Adrenal gland (tissue), 12 donors: ENCODE results near the gene PFDN5. TPM values are rescaled to one million over a fixed set of nuclear protein-coding genes. Genes with fewer than 3 reads are reported as not detected.
A peak's percentile ranks its signal among the peaks of the same experiment; 100 is the strongest.

Experiments
- DNase-seq, 7 donors: peaks; one replicate each; pipeline ENCODE4 v3.0.0-alpha.2; 2019 to 2020
- H3K27ac ChIP-seq, 5 donors: fragments of 200-600 bp; sonication (generic) in 4 of 5; 1 replicate in 3 of 5; 2 replicates in 2 of 5; pipeline versions ENCODE4 v1.5.1 to v1.8.0; 2016 to 2020; ENCODE audit warnings: mild to moderate bottlenecking in 1 of 5
- H3K27me3 ChIP-seq: fragments of 200-600 bp; 2 replicates; pipeline ENCODE4 v1.8.0; 2021
- H3K36me3 ChIP-seq, 2 donors: fragments of 200-600 bp; replicated peaks in 1 of 2; 1 replicate in 1 of 2; 2 replicates in 1 of 2; pipeline versions ENCODE4 v1.5.1 to v1.8.0; 2018 to 2022
- H3K4me1 ChIP-seq, 2 donors: fragments of 200-600 bp; replicated peaks in 1 of 2; 1 replicate in 1 of 2; 2 replicates in 1 of 2; pipeline versions ENCODE4 v1.5.1 to v1.8.0; 2018 to 2021
- H3K4me3 ChIP-seq, 4 donors: fragments of 200-600 bp; sonication (generic) in 3 of 4; one replicate each; pipeline ENCODE4 v1.5.1; 2016 to 2018
- H3K9me3 ChIP-seq, 3 donors: fragments of 200-600 bp; sonication (generic) in 1 of 3; replicated peaks in 1 of 3; 1 replicate in 2 of 3; 2 replicates in 1 of 3; pipeline versions ENCODE4 v1.5.1 to v1.8.0; 2016 to 2021
- CTCF ChIP-seq, 6 experiments: fragments of 450-650 bp in 4 of 6; fragments of 200-600 bp in 2 of 6; sonication (generic) in 1 of 6; IDR thresholded peaks; 1 replicate in 5 of 6; 2 replicates in 1 of 6; pipeline versions ENCODE4 v1.5.1 to v1.8.0; 2016 to 2021; ENCODE audit warnings: antibody characterized with exemption in 6 of 6, mild to moderate bottlenecking in 2 of 6, moderate library complexity in 1 of 6
- POLR2A ChIP-seq, 2 donors: fragments of 450-650 bp; IDR thresholded peaks; one replicate each; pipeline ENCODE4 v1.6.1; 2017; ENCODE audit warnings: antibody characterized with exemption in 2 of 2, mild to moderate bottlenecking in 2 of 2, moderate library complexity in 1 of 2
- WGBS, 4 donors: extraction: QIAGEN DNeasy Blood & Tissue Kit in 2 of 4; methylation state at CpG; one replicate each; pipeline versions ENCODE4 v1.1.5 to v1.1.7; 2013 to 2017; 5-methylcytosine and 5-hydroxymethylcytosine counted together
- intact Hi-C, 2 donors: fragments of 100-400 bp; cut with DNase I; formaldehyde crosslinking; loops; one replicate each; pipeline versions ENCODE4 v1.14.1 to v1.15.0; 2022 to 2023
- polyA plus RNA-seq, 3 donors: library from polyadenylated mRNA; stranded (reverse); fragments of 200-250 nt in 2 of 3; fragments of 350-450 nt in 1 of 3; fragmentation: Illumina TruSeq in 1 of 3; extraction: RNeasy Lipid Tissue Mini Kit (QIAGEN cat#74804) in 1 of 3; gene quantifications; one replicate each; pipeline ENCODE4 v1.2.3, GENCODE V29; 2013 to 2014
- total RNA-seq, 9 donors: library from RNA; depleted of rRNA in 4 of 9; stranded (reverse); fragments of >200 nt in 4 of 9; fragments of 120-200 nt in 1 of 9; fragmentation: NEBNext Ultra II Directional in 1 of 9; extraction: Animal tissue kit (Norgen Biotek cat#: 25700) in 1 of 9; gene quantifications; one replicate each; pipeline versions ENCODE4 v1.1.0 to v1.2.4, GENCODE V29; 2013 to 2023
- donor health status: healthy with polysubstance abuse.
- donor health status: Bipolar disorder and iron deficiency.
- donor health status: DM: yes; HTN: yes; CAD: no.
- donor health status: DM: no; HTN: no; CAD: no.
- donor health status: DM: no; HTN: no; CAD: no.
- donor health status: DM: yes; HTN: yes; CAD: no.

Gene PFDN5
- total and polyA plus RNA-seq, 12 donors: 501 to 2,052 (median 793) TPM

GRCh38 chr12:53258541-53259539, 36.5 kb upstream of the PFDN5 start:
- WGBS, 4 donors: 53 to 68% (median 59%) methylated on average over 7 of the region's 7 CpGs
- Histone ChIP-seq H3K9me3 (no peaks in the 10 kb centered on the region), H3K36me3 (peaks cover 0 to 3% of the 10 kb centered on the region in 2 donors), H3K4me3 (no peak overlapping the region), H3K4me1 (no peaks in the 10 kb centered on the region), H3K27ac (peak overlapping the region in 1 of 5 donors; percentile 43), H3K27me3 (no peaks in the 10 kb centered on the region)
- DNase-seq: no peak
- TF ChIP-seq POLR2A (IDR thresholded peaks at IDR 0.05) (no peak), CTCF (IDR thresholded peaks at IDR 0.05) (no peak)
- intact Hi-C loops: no loop called here

GRCh38 chr12:53259891-53260290, 35.5 kb upstream of the PFDN5 start:
- Histone ChIP-seq H3K9me3 (no peaks in the 10 kb centered on the region), H3K4me3 (no peak overlapping the region), H3K27ac (no peak overlapping the region), H3K27me3 (no peaks in the 10 kb centered on the region), H3K4me1 (no peaks in the 10 kb centered on the region), H3K36me3 (no peaks in the 10 kb centered on the region)
- DNase-seq: no peak
- intact Hi-C loops: no loop called here
- TF ChIP-seq CTCF (IDR thresholded peaks at IDR 0.05) (no peak), POLR2A (IDR thresholded peaks at IDR 0.05) (no peak)
- WGBS, 4 donors: 80 to 96% (median 90%) methylated on average over 6 of the region's 6 CpGs

GRCh38 chr12:53265783-53266182, 29.6 kb upstream of the PFDN5 start:
- no peaks in the 10 kb centered on the region for H3K9me3 ChIP-seq
- DNase-seq: no peak
- no peaks in the 10 kb centered on the region for H3K36me3 ChIP-seq
- TF ChIP-seq CTCF (IDR thresholded peaks at IDR 0.05): no peak
- TF ChIP-seq POLR2A (IDR thresholded peaks at IDR 0.05): no peak
- intact Hi-C loops: no loop called here
- H3K27ac ChIP-seq: no peak overlapping the region
- H3K4me3 ChIP-seq: no peak overlapping the region
- no peaks in the 10 kb centered on the region for H3K27me3 ChIP-seq
- H3K4me1 ChIP-seq: peaks cover 0 to 10% of the 10 kb centered on the region in 2 donors
- WGBS, 4 donors: 72 to 79% (median 74%) methylated on average over 2 of the region's 2 CpGs

GRCh38 chr12:53267306-53267998, 27.9 kb upstream of the PFDN5 start:
- Histone ChIP-seq H3K36me3 (no peaks in the 10 kb centered on the region), H3K9me3 (no peaks in the 10 kb centered on the region), H3K27ac (no peak overlapping the region), H3K27me3 (no peaks in the 10 kb centered on the region), H3K4me1 (peaks cover 0 to 10% of the 10 kb centered on the region in 2 donors), H3K4me3 (peak overlapping the region in 2 of 4 donors; percentile 44 to 53)
- TF ChIP-seq CTCF (IDR thresholded peaks at IDR 0.05) (no peak), POLR2A (IDR thresholded peaks at IDR 0.05) (no peak)
- DNase-seq: no peak
- intact Hi-C loops: no loop called here
- WGBS, 4 donors: 44 to 55% (median 47%) methylated on average over 11 to 18 of the region's 18 CpGs
